ENCODE data around the gene PNPLA3. TPM values are rescaled to one million over a fixed set of nuclear protein-coding genes. Genes with fewer than 3 reads are reported as not detected.

Gene PNPLA3
- total and polyA plus RNA-seq, 9 of the 15 experiments (the other 6 are each of a cell fraction or from before 2014, with no cell fraction given) = 0.20 to 0.48 (median 0.38) TPM; not detected in 6

- DNase-seq (ENCODE audit: extremely low read depth in 1 of 4, low spot score in 3 of 4) (no peak), FAIRE-seq (no peak), ATAC-seq (no peak)
- H3K79me2 ChIP-seq (ENCODE audit: control insufficient read depth, insufficient read depth, low read length) = no peaks in the 10 kb centered on the region
- H3K27ac ChIP-seq (ENCODE audit: extremely low read depth, low read depth, low read length) = no peak overlapping the region
- H3K4me1 ChIP-seq (replicated peaks in 1 of 2; ENCODE audit: control insufficient read depth in 2 of 2, insufficient read depth in 2 of 2, low read length in 2 of 2) = peaks cover 0 to 7% of the 10 kb centered on the region in 2 experiments; a peak in 1 of 5 replicates
- TF ChIP-seq KDM4B (IDR thresholded peaks at IDR 0.05; ENCODE audit: borderline replicate concordance in 2 of 2, low read depth in 1 of 2) (no peak), HCFC1 (IDR thresholded peaks at IDR 0.05; ENCODE audit: low read depth, low read length) (no peak), ZFP91 (CRISPR knock-in tag; IDR thresholded peaks at IDR 0.05) (no peak), ZBTB43 (CRISPR knock-in tag; IDR thresholded peaks at IDR 0.05) (no peak), E2F3 (CRISPR knock-in tag; IDR thresholded peaks at IDR 0.05) (no peak), MYNN (IDR thresholded peaks at IDR 0.05) (no peak), MYNN (CRISPR knock-in tag; IDR thresholded peaks at IDR 0.05) (no peak), RBM14 (IDR thresholded peaks at IDR 0.05; ENCODE audit: borderline replicate concordance, insufficient read depth, low read depth, low read length) (no peak), TEAD1 (CRISPR knock-in tag; IDR thresholded peaks at IDR 0.05) (no peak), ZNF77 (CRISPR knock-in tag; IDR thresholded peaks at IDR 0.05) (no peak), MTA2 (IDR thresholded peaks at IDR 0.05; ENCODE audit: low read depth) (no peak)
- peaks cover 66% of the 10 kb centered on the region; the same call in 2 of the 3 replicates for H3K36me3 ChIP-seq (ENCODE audit: control insufficient read depth, insufficient read depth, low read length)
- in situ Hi-C loops (cut with MboI) = loop anchor here (5.0 kb wide), 1 partner anchor 82 kb away; no protein-coding TSS in a partner anchor
- no peak overlapping the region for H2AFZ ChIP-seq (ENCODE audit: low read depth, low read length)
- no peak overlapping the region for H3K9ac ChIP-seq (ENCODE audit: insufficient read depth in 1 of 2, low read depth in 2 of 2, low read length in 2 of 2)
- no peak overlapping the region for H3K4me2 ChIP-seq (ENCODE audit: insufficient read depth, low read length)
- H3K4me3 ChIP-seq = no peak overlapping the region
- H4K20me1 ChIP-seq (replicated peaks; ENCODE audit: control insufficient read depth, insufficient read depth, low read length) = peaks cover 10% of the 10 kb centered on the region; the same call in 1 of the 2 replicates
- H3K27me3 ChIP-seq (ENCODE audit: control insufficient read depth in 2 of 2, insufficient read depth in 2 of 2, low read length in 2 of 2) = no peaks in the 10 kb centered on the region
- H3K9me1 ChIP-seq (ENCODE audit: control insufficient read depth, insufficient read depth, low read length) = no peaks in the 10 kb centered on the region
- intact Hi-C loops (cut with micrococcal nuclease) = loop anchor here (10.0 kb wide), 1 partner anchor 630 kb away; no protein-coding TSS in a partner anchor
- ChIA-PET CTCF (ENCODE audit: low intra/inter-chr PET ratio) (interaction anchor here (1.8 kb wide), 1 partner anchor 91 kb away, joined by 7 read pairs; no protein-coding TSS in a partner anchor), POLR2A (interaction anchor here (0.5 to 0.7 kb wide), 3 partner anchors 19 to 633 kb away, joined by 3 to 4 read pairs (median 3); no protein-coding TSS in a partner anchor)
- BruUV-seq (replicated peaks) = no TSS peak
- WGBS (ENCODE audit: insufficient coverage, low coverage, missing lambda C conversion rate) = 89% methylated on average over 11 of the region's 15 CpGs
- H3K9me3 ChIP-seq (replicated peaks; ENCODE audit: control insufficient read depth, insufficient read depth, low read depth, low read length) = no peaks in the 10 kb centered on the region
Observed at GRCh38 chr22:43995057-43995685, 71.6 kb downstream of the PNPLA3 start.

Measured in K562 (cell line).